Nephron progenitor cell (in vitro differentiated cells): Measurements from ENCODE around the gene CLEC10A.
A peak's percentile ranks its signal among the peaks of the same experiment; 100 is the strongest.

Experiments used
- DNase-seq: peaks from one replicate; pipeline ENCODE4 v3.0.0; 2021
- H3K27ac Mint-ChIP-seq: 2 replicates; pipeline ENCODE4 v1.8.0; 2021; ENCODE audit warnings: mild to moderate bottlenecking, moderate library complexity, mixed read lengths
- H3K27me3 Mint-ChIP-seq: 2 replicates; pipeline ENCODE4 v1.8.0; 2021; ENCODE audit warnings: mild to moderate bottlenecking, low read depth, mixed read lengths; ENCODE audit not compliant: poor library complexity
- H3K36me3 Mint-ChIP-seq: 2 replicates; pipeline ENCODE4 v1.8.0; 2021; ENCODE audit warnings: low read depth, mixed read lengths
- H3K4me1 Mint-ChIP-seq: 2 replicates; pipeline ENCODE4 v1.8.0; 2021; ENCODE audit warnings: mixed read lengths
- H3K4me3 Mint-ChIP-seq: 2 replicates; pipeline ENCODE4 v1.8.0; 2021; ENCODE audit warnings: mild to moderate bottlenecking, moderate library complexity, mixed read lengths
- H3K9me3 Mint-ChIP-seq: 2 replicates; pipeline ENCODE4 v1.8.0; 2021; ENCODE audit warnings: mild to moderate bottlenecking, moderate library complexity, mixed read lengths
- TF ChIP-seq, protein P1 (sequence below): fragments of 200-600 bp; sonication (generic); IDR thresholded peaks from 2 replicates; pipeline ENCODE4 v1.5.0; 2021; ENCODE audit warnings: antibody characterized with exemption

The CLEC10A gene

DNA sequence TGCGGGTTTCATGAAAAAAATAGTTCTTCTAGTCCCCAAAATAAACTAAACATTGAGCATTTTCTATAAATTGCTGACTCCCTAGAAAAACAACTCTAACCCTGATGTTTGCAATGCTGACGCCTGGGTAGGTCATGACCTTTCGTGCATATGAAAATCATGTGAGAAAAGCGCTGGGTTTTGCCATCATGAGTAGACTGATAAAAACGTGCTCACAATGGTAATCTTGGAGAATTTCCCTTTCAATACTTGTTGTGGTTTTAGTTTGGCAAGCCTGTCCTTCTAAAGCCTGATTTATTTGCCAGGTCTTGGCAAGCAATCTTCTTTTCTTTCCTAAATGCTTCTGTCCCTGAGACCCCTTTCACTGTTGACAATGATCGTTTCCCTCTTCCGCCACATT is 4.0 kb upstream of the CLEC10A start:
- Mint-ChIP-seq H3K4me3 (no peak overlapping the region), H3K4me1 (peaks cover 37% of the 10 kb centered on the region), H3K36me3 (peaks cover 9% of the 10 kb centered on the region)

DNA sequence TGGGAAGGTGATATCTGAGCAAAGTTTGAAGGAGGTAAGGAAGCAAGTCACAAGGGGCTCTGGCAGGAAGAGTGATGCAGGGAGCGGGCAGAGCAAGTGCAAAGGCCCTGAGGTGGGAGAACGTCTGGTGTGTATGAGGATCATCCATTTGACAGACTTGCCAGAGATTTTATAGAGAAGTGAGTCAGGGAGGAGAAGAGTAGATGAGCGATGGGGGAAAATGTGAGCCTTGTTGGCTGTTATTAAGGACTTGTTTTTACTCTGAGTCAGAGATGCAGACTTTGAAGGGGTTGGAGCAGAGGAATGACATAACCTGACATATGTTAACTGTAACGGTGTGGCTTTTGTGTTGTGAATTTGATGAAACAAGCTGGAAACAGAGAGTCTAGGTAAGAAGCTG is 3.5 kb upstream of the CLEC10A start:
- no peaks in the 10 kb centered on the region for H3K27me3 Mint-ChIP-seq
- TF ChIP-seq, protein P1, sequence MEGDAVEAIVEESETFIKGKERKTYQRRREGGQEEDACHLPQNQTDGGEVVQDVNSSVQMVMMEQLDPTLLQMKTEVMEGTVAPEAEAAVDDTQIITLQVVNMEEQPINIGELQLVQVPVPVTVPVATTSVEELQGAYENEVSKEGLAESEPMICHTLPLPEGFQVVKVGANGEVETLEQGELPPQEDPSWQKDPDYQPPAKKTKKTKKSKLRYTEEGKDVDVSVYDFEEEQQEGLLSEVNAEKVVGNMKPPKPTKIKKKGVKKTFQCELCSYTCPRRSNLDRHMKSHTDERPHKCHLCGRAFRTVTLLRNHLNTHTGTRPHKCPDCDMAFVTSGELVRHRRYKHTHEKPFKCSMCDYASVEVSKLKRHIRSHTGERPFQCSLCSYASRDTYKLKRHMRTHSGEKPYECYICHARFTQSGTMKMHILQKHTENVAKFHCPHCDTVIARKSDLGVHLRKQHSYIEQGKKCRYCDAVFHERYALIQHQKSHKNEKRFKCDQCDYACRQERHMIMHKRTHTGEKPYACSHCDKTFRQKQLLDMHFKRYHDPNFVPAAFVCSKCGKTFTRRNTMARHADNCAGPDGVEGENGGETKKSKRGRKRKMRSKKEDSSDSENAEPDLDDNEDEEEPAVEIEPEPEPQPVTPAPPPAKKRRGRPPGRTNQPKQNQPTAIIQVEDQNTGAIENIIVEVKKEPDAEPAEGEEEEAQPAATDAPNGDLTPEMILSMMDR = no peak
- no peak overlapping the region for H3K4me3 Mint-ChIP-seq
- H3K36me3 Mint-ChIP-seq = peaks cover 5% of the 10 kb centered on the region
- peak overlapping the region; percentile 11 for H3K27ac Mint-ChIP-seq
- no peak for DNase-seq
- peaks cover 21% of the 10 kb centered on the region for H3K9me3 Mint-ChIP-seq
- peaks cover 37% of the 10 kb centered on the region for H3K4me1 Mint-ChIP-seq

More for the DNA sequence above, 4.0 kb upstream of the CLEC10A start:
- no peak for DNase-seq
- Mint-ChIP-seq H3K27me3 (no peaks in the 10 kb centered on the region), H3K9me3 (peaks cover 21% of the 10 kb centered on the region), H3K27ac (peak overlapping the region; percentile 6)
- TF ChIP-seq, protein P1 = no peak

DNA sequence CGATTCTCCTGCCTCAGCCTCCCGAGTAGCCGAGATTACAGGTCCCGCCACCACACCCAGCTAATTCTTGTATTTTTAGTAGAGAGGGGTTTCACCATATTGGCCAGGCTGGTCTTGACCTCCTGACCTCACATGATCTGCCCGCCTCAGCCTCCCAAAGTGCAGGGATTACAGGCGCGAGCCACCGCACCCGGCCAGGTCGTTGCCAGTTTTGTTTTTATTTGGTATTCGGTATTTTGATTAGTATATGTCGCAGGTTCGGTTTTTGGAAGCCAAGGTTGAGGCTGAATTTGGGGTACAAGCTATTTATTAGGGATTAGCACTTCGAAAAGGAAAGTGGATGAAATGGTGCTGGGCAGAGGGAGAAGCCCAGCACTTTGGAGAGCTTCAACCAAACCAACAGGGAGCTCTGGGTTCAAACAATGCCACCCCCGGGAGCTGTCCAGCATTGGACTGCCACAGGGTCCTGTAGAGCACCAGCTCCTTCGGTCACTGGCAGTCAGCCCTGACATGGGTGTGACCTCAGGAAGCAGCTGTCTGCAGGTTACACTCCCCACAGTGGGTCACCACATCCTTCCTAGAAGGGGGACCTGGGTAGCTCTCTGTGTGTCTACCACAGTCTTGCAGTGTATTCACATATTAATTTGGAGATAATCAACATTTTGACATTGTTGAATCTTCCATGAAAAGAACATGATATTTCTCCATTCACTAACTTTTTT is 1.5 kb upstream of the CLEC10A start:
- no peaks in the 10 kb centered on the region for H3K27me3 Mint-ChIP-seq
- peaks cover 28% of the 10 kb centered on the region for H3K9me3 Mint-ChIP-seq
- H3K27ac Mint-ChIP-seq = no peak overlapping the region
- no peak for DNase-seq
- H3K4me3 Mint-ChIP-seq = no peak overlapping the region
- peaks cover 27% of the 10 kb centered on the region for H3K4me1 Mint-ChIP-seq
- peaks cover 5% of the 10 kb centered on the region for H3K36me3 Mint-ChIP-seq
- TF ChIP-seq, protein P1 = no peak

DNA sequence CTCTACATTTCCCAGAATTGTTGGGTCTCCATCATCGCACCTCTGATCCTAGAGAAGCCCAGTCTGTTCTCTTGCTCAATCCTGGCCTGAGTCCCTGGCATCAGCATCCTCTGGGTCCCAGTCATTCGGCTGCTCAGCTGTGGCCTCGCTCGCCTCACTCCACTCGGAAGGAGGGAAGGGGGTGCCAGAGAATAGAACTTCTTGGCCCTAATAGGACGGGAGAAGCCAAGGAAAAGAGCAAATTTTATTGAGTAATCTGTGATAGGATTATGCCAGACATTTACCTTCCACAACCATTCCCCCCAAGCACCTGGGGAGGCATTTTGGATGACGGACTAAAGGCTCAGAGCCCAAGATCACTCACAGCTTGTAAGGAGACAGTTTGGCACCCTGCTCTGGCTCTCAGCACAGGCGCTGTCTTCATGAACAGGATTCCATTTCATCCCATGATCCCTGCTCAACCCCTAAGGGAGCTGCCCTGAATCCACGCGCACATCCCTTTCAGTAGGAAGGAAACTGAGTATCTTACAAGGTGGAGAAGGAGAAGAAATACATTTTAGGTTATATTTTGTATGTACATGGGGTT is 498 bp upstream of the CLEC10A start:
- peaks cover 23% of the 10 kb centered on the region for H3K9me3 Mint-ChIP-seq
- H3K4me3 Mint-ChIP-seq = no peak overlapping the region
- H3K36me3 Mint-ChIP-seq = no peaks in the 10 kb centered on the region
- H3K4me1 Mint-ChIP-seq = peaks cover 27% of the 10 kb centered on the region
- no peaks in the 10 kb centered on the region for H3K27me3 Mint-ChIP-seq
- TF ChIP-seq, protein P1 = no peak
- H3K27ac Mint-ChIP-seq = no peak overlapping the region
- DNase-seq = no peak

DNA sequence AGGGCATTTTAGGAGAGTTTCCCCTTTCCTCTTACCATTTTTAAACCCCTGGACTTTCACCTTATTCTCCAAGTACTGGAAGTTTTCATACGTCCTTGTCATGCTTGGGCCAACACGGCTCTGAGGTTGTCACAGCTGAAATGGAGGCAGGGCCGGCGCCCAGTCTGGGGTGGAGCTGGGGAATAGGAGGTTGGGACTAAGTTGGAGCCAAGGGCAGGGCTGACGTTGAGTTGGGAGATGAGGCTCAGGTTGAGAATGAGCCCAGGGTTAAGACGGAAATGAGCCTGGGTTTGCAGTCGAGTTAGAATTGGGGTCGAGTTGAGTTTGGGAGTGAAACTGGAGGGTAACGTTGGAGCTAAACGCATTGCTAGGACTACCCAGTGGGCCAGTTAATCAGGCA is 1.3 kb downstream of the CLEC10A start:
- Mint-ChIP-seq H3K27ac (no peak overlapping the region), H3K4me1 (peaks cover 19% of the 10 kb centered on the region), H3K36me3 (no peaks in the 10 kb centered on the region), H3K9me3 (peaks cover 23% of the 10 kb centered on the region), H3K4me3 (no peak overlapping the region), H3K27me3 (no peaks in the 10 kb centered on the region)
- TF ChIP-seq, protein P1 = no peak
- no peak for DNase-seq
